Mesendoderm (in vitro differentiated cells): ENCODE data around the gene CTTNBP2.

Source experiments
- DNase-seq: peaks from one replicate; pipeline ENCODE4 v3.0.0; 2013
- H2AK5ac ChIP-seq: 2 replicates; pipeline ENCODE4 v1.6.1; 2013; ENCODE audit warnings: low read length, inconsistent platforms
- H2BK120ac ChIP-seq: 2 replicates; pipeline ENCODE4 v1.6.1; 2013; ENCODE audit warnings: low read depth, mild to moderate bottlenecking, low read length, moderate library complexity, mixed read lengths
- H2BK15ac ChIP-seq: replicated peaks from 2 replicates; pipeline ENCODE4 v1.6.1; 2013; ENCODE audit warnings: low read depth, mild to moderate bottlenecking, moderate library complexity
- H2BK5ac ChIP-seq: 2 replicates; pipeline ENCODE4 v1.6.1; 2013; ENCODE audit warnings: low read length, inconsistent platforms
- H3K18ac ChIP-seq: 2 replicates; pipeline ENCODE4 v1.6.1; 2013; ENCODE audit warnings: mild to moderate bottlenecking, low read length, mixed read lengths
- H3K23ac ChIP-seq: one replicate; pipeline ENCODE4 v1.6.1; 2013; ENCODE audit warnings: low read length
- H3K27ac ChIP-seq: 2 replicates; pipeline ENCODE4 v1.5.1; 2013; ENCODE audit warnings: low read depth, mild to moderate bottlenecking, inconsistent platforms, low read length, moderate library complexity
- H3K27me3 ChIP-seq: 2 replicates; pipeline ENCODE4 v1.6.1; 2013; ENCODE audit warnings: low read length, control low read depth, mild to moderate bottlenecking, inconsistent platforms; ENCODE audit not compliant: insufficient read depth, poor library complexity
- H3K36me3 ChIP-seq: 2 replicates; pipeline ENCODE4 v1.6.1; 2013; ENCODE audit warnings: low read length, inconsistent platforms; ENCODE audit not compliant: control insufficient read depth, insufficient read depth
- H3K4ac ChIP-seq: one replicate; pipeline ENCODE4 v1.6.1; 2013; ENCODE audit warnings: low read depth, mild to moderate bottlenecking, low read length, moderate library complexity
- H3K4me1 ChIP-seq: 2 replicates; pipeline ENCODE4 v1.6.1; 2013; ENCODE audit warnings: low read depth, low read length, inconsistent platforms; ENCODE audit not compliant: control insufficient read depth
- H3K4me2 ChIP-seq: 2 replicates; pipeline ENCODE4 v1.6.1; 2013; ENCODE audit warnings: low read length
- H3K4me3 ChIP-seq: 2 replicates; pipeline ENCODE4 v1.5.1; 2013; ENCODE audit warnings: mild to moderate bottlenecking, low read length
- H3K56ac ChIP-seq: one replicate; pipeline ENCODE4 v1.6.1; 2013; ENCODE audit warnings: low read length
- H3K79me1 ChIP-seq: 2 replicates; pipeline ENCODE4 v1.6.1; 2013; ENCODE audit warnings: low read length, inconsistent platforms
- H3K79me2 ChIP-seq: 2 replicates; pipeline ENCODE4 v1.6.1; 2013; ENCODE audit warnings: mild to moderate bottlenecking, low read length; ENCODE audit not compliant: control insufficient read depth, insufficient read depth
- H3K9ac ChIP-seq: 2 replicates; pipeline ENCODE4 v1.6.1; 2013; ENCODE audit warnings: low read length, inconsistent platforms
- H4K5ac ChIP-seq: one replicate; pipeline ENCODE4 v1.6.1; 2013; ENCODE audit warnings: low read length
- H4K8ac ChIP-seq: one replicate; pipeline ENCODE4 v1.6.1; 2013; ENCODE audit warnings: low read depth, mild to moderate bottlenecking, control low read depth, low read length, moderate library complexity
- WGBS: extraction: QIAGEN DNeasy Blood & Tissue Kit; methylation state at CpG from one replicate; pipeline ENCODE4 v1.1.7; 2013; ENCODE audit warnings: low lambda C conversion rate, missing lambda C conversion rate; ENCODE audit not compliant: insufficient coverage; ENCODE audit errors: extremely low coverage; 5-methylcytosine and 5-hydroxymethylcytosine counted together

The CTTNBP2 gene

DNA sequence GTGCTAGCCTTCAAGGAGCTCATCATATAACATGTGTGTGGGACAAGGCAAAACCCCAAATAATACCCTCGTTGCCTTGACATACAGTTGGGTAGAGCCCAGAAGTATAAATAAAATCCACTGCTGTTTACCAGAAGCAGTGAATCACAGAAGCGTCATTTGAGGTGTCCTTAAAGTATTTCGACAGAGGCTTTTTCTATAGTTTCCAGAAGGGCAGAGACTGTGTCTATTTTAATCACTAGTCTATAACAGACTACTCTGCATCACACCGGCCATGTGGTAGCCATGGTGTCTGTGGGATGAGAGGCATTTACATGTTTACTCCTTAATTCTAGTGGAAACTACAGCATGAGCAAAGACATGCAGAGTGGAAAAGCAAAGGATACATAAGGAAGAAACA, 131.3 kb downstream of the CTTNBP2 start:
- DNase-seq, result no peak
- no peak overlapping the region for H2BK5ac ChIP-seq
- H3K18ac ChIP-seq, result no peak overlapping the region
- no peak overlapping the region for H3K23ac ChIP-seq
- no peak overlapping the region for H3K4ac ChIP-seq
- no peak overlapping the region for H2BK15ac ChIP-seq
- no CpG with 5 or more reads among the region's 4 CpGs for WGBS
- H3K27me3 ChIP-seq, result no peaks in the 10 kb centered on the region
- no peaks in the 10 kb centered on the region for H3K36me3 ChIP-seq
- no peak overlapping the region for H3K9ac ChIP-seq
- no peak overlapping the region for H3K56ac ChIP-seq
- no peak overlapping the region for H3K4me2 ChIP-seq
- H2AK5ac ChIP-seq, result no peak overlapping the region
- H3K79me2 ChIP-seq, result no peaks in the 10 kb centered on the region
- no peak overlapping the region for H4K5ac ChIP-seq
- H4K8ac ChIP-seq, result no peak overlapping the region
- H3K4me1 ChIP-seq, result no peaks in the 10 kb centered on the region
- H3K4me3 ChIP-seq, result no peak overlapping the region
- no peak overlapping the region for H2BK120ac ChIP-seq
- no peaks in the 10 kb centered on the region for H3K79me1 ChIP-seq
- no peak overlapping the region for H3K27ac ChIP-seq

GRCh38 chr7:117739085-117739484, 134.2 kb downstream of the CTTNBP2 start:
- no peak overlapping the region for H3K4me2 ChIP-seq
- no peak overlapping the region for H3K56ac ChIP-seq
- no peaks in the 10 kb centered on the region for H3K79me2 ChIP-seq
- H4K8ac ChIP-seq, result no peak overlapping the region
- H3K18ac ChIP-seq, result no peak overlapping the region
- peaks cover 2% of the 10 kb centered on the region for H3K36me3 ChIP-seq
- no peak overlapping the region for H2BK5ac ChIP-seq
- no peak overlapping the region for H2AK5ac ChIP-seq
- no peak for DNase-seq
- H2BK120ac ChIP-seq, result no peak overlapping the region
- WGBS, result no CpG with 5 or more reads among the region's 4 CpGs
- no peak overlapping the region for H4K5ac ChIP-seq
- H3K27ac ChIP-seq, result no peak overlapping the region
- no peaks in the 10 kb centered on the region for H3K79me1 ChIP-seq
- no peaks in the 10 kb centered on the region for H3K4me1 ChIP-seq
- no peaks in the 10 kb centered on the region for H3K27me3 ChIP-seq
- H3K23ac ChIP-seq, result no peak overlapping the region
- no peak overlapping the region for H3K4me3 ChIP-seq
- no peak overlapping the region for H3K4ac ChIP-seq
- no peak overlapping the region for H3K9ac ChIP-seq
- no peak overlapping the region for H2BK15ac ChIP-seq

DNA sequence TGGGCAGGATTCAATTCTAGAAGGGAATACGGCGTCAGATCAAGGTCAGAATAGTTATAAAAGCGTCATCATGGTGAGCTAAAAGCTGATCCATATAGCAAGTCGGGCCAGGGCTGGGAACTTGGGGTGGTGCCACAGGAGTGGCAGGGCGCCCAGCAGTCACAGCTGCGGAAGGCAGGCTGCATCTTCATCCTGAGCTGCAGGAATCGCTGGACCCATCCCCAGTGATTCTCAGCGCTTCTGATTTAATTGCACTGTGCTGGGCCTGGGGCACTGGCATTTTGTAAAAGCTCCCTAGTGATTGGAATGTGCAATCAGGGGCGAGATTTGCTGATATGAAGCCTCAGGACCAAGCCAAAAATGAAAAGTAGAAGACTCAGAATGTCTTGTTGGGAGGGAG, 135.3 kb downstream of the CTTNBP2 start:
- Histone ChIP-seq H2AK5ac (no peak overlapping the region), H3K4me2 (no peak overlapping the region), H2BK120ac (no peak overlapping the region), H3K23ac (no peak overlapping the region), H3K18ac (no peak overlapping the region), H4K5ac (no peak overlapping the region), H2BK15ac (no peak overlapping the region), H3K36me3 (peaks cover 2% of the 10 kb centered on the region), H3K4me1 (no peaks in the 10 kb centered on the region), H4K8ac (no peak overlapping the region), H3K27me3 (no peaks in the 10 kb centered on the region), H3K79me2 (no peaks in the 10 kb centered on the region), H3K27ac (no peak overlapping the region), H3K4ac (no peak overlapping the region), H3K56ac (no peak overlapping the region), H2BK5ac (no peak overlapping the region), H3K9ac (no peak overlapping the region), H3K79me1 (no peaks in the 10 kb centered on the region), H3K4me3 (no peak overlapping the region)
- DNase-seq, result no peak
- no CpG with 5 or more reads among the region's 9 CpGs for WGBS

- peak; percentile 37 for DNase-seq
- Histone ChIP-seq H3K9ac (no peak overlapping the region), H2BK120ac (no peak overlapping the region), H3K4me1 (no peaks in the 10 kb centered on the region), H4K5ac (no peak overlapping the region), H3K4ac (no peak overlapping the region), H3K79me2 (no peaks in the 10 kb centered on the region), H3K18ac (no peak overlapping the region), H3K27ac (no peak overlapping the region), H3K79me1 (no peaks in the 10 kb centered on the region), H3K4me3 (no peak overlapping the region), H3K4me2 (no peak overlapping the region), H2BK15ac (no peak overlapping the region), H3K23ac (peak overlapping the region; percentile 24), H3K36me3 (peaks cover 2% of the 10 kb centered on the region), H4K8ac (no peak overlapping the region), H2BK5ac (no peak overlapping the region), H3K56ac (no peak overlapping the region), H3K27me3 (no peaks in the 10 kb centered on the region), H2AK5ac (no peak overlapping the region)
- no CpG with 5 or more reads among the region's 6 CpGs for WGBS
Observed at GRCh38 chr7:117731455-117731854, 141.8 kb downstream of the CTTNBP2 start.

DNA sequence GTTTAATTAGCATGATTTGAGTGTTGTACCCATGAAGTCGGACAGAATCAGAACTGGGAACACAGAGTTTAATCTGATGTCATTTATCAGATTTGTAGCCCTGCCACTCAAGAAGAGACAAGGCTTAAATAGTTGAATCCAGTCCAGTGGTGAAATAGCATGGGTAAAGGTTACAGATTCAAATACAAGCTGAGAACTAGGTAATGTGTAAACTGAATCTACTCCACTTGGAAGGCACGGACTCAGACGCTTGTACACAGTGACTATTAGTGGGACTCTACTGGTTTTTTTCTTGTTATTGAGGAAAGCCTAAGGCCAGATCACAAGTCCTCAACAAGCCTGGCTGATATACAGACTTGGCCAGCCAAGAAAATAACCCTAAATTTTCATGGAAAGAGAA, 142.9 kb downstream of the CTTNBP2 start:
- H2BK120ac ChIP-seq, result no peak overlapping the region
- no peaks in the 10 kb centered on the region for H3K27me3 ChIP-seq
- H3K4me2 ChIP-seq, result no peak overlapping the region
- no peak overlapping the region for H3K18ac ChIP-seq
- H3K79me1 ChIP-seq, result no peaks in the 10 kb centered on the region
- no peak overlapping the region for H2AK5ac ChIP-seq
- DNase-seq, result no peak
- WGBS, result no CpG with 5 or more reads among the region's 3 CpGs
- peaks cover 2% of the 10 kb centered on the region for H3K36me3 ChIP-seq
- no peak overlapping the region for H3K4me3 ChIP-seq
- no peaks in the 10 kb centered on the region for H3K79me2 ChIP-seq
- no peak overlapping the region for H4K8ac ChIP-seq
- no peak overlapping the region for H3K27ac ChIP-seq
- no peak overlapping the region for H3K4ac ChIP-seq
- H3K23ac ChIP-seq, result no peak overlapping the region
- H2BK5ac ChIP-seq, result no peak overlapping the region
- H3K56ac ChIP-seq, result no peak overlapping the region
- no peaks in the 10 kb centered on the region for H3K4me1 ChIP-seq
- H3K9ac ChIP-seq, result no peak overlapping the region
- no peak overlapping the region for H4K5ac ChIP-seq
- no peak overlapping the region for H2BK15ac ChIP-seq

DNA sequence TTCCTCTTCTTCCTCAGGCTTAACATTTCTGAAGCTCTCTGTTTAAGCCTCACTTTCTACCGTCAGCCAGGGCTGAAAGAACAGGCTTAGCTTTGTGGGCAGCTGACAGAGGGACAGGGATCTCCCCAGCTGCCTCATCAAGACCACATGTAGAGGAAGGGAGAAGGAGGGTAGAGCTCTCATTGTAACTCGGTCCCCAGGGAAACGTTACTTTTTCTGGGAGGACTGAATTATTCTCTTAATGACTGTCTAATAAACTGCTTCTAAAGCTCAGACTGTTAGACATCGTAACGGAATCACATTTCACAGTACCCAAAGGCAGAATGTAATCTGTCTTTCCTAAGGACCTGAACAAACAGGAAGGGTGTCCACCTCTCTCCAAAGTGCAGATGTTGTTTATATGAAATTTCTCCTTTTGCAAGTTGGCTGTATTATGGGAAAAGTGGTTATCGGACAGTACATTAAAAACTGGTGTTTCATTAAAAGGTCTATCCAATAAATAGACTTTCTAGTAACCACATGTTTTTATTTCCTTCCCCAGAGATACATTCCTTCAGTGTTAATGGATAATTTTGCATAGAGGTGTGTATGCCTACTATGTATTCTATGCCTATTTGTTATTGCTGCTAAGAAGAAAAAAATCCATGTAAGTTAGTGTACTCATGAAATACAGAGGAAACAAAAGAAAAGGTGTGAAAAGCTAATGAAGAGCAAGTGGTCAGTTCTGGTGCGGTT, 144.2 kb downstream of the CTTNBP2 start:
- H4K8ac ChIP-seq, result no peak overlapping the region
- no peak overlapping the region for H2BK5ac ChIP-seq
- H3K4me3 ChIP-seq, result no peak overlapping the region
- H3K27me3 ChIP-seq, result no peaks in the 10 kb centered on the region
- no peak overlapping the region for H3K18ac ChIP-seq
- H3K27ac ChIP-seq, result no peak overlapping the region
- H3K9ac ChIP-seq, result no peak overlapping the region
- no peak overlapping the region for H4K5ac ChIP-seq
- no CpG with 5 or more reads among the region's 7 CpGs for WGBS
- no peak for DNase-seq
- H3K4me1 ChIP-seq, result no peaks in the 10 kb centered on the region
- no peak overlapping the region for H3K23ac ChIP-seq
- no peak overlapping the region for H2AK5ac ChIP-seq
- no peak overlapping the region for H3K56ac ChIP-seq
- H3K36me3 ChIP-seq, result no peaks in the 10 kb centered on the region
- H3K79me2 ChIP-seq, result no peaks in the 10 kb centered on the region
- H2BK120ac ChIP-seq, result no peak overlapping the region
- no peak overlapping the region for H3K4ac ChIP-seq
- H2BK15ac ChIP-seq, result no peak overlapping the region
- no peaks in the 10 kb centered on the region for H3K79me1 ChIP-seq
- H3K4me2 ChIP-seq, result no peak overlapping the region
